HEK293 (cell line): ENCODE measurements around the gene ACSM5.

ENCODE experiments used
- CTCF ChIA-PET: fragments of 350-600 bp; formaldehyde crosslinking; extraction: SDS; loops from one replicate; lab custom pipeline; 2021; ENCODE audit warnings: antibody characterized with exemption; lab: Yijun Ruan, JAX
- POLR2A ChIA-PET: fragments of 300-600 bp; formaldehyde crosslinking; extraction: SDS; loops from one replicate; lab custom pipeline; 2020; ENCODE audit warnings: antibody characterized with exemption, inconsistent platforms; lab: Yijun Ruan, JAX
- H3K27ac ChIP-seq: fragments of 200-500 bp; sonication (Bioruptor generic); 2 replicates; pipeline ENCODE4 v1.5.1; 2014; ENCODE audit warnings: low read depth, low read length, control low read depth, inconsistent platforms; ENCODE audit errors: extremely low read depth
- H3K36me3 ChIP-seq, 2 experiments: fragments of 200-500 bp in 1 of 2; sonication (Bioruptor generic) in 1 of 2; 1 replicate in 1 of 2; 2 replicates in 1 of 2; pipeline ENCODE4 v1.5.1; 2014 to 2017; ENCODE audit warnings: inconsistent platforms in 2 of 2, low read length in 2 of 2; ENCODE audit not compliant: control insufficient read depth in 2 of 2, insufficient read depth in 1 of 2
- H3K4me1 ChIP-seq: fragments of 200-500 bp; sonication (Bioruptor generic); 2 replicates; pipeline ENCODE4 v1.5.1; 2014; ENCODE audit warnings: mild to moderate bottlenecking, low read length, inconsistent platforms; ENCODE audit not compliant: control insufficient read depth, insufficient read depth
- H3K4me3 ChIP-seq: 2 replicates; pipeline ENCODE4 v1.5.1; 2011; ENCODE audit warnings: low read depth, mild to moderate bottlenecking, control low read depth, low read length, moderate library complexity
- H3K9me3 ChIP-seq: fragments of 200-500 bp; sonication (Bioruptor generic); 2 replicates; pipeline ENCODE4 v1.5.1; 2014; ENCODE audit warnings: low read depth, low read length, inconsistent platforms; ENCODE audit not compliant: control insufficient read depth, insufficient read depth
- FEZF1 ChIP-seq: fragments of 450-650 bp; formaldehyde crosslinking; IDR thresholded peaks from 2 replicates; pipeline ENCODE4 v1.5.1; 2016; ENCODE audit warnings: missing biosample characterization, missing genetic modification characterization
- SP7 ChIP-seq: fragments of 450-650 bp; formaldehyde crosslinking; IDR thresholded peaks from 2 replicates; pipeline ENCODE4 v1.5.1; 2016; ENCODE audit warnings: missing biosample characterization, missing genetic modification characterization
- YY1 ChIP-seq: fragments of 450-650 bp; formaldehyde crosslinking; IDR thresholded peaks from 2 replicates; pipeline ENCODE4 v1.5.1; 2018; ENCODE audit warnings: missing biosample characterization, missing genetic modification characterization
- ZFP41 ChIP-seq: fragments of 450-650 bp; formaldehyde crosslinking; IDR thresholded peaks from 2 replicates; pipeline ENCODE4 v1.5.1; 2016; ENCODE audit warnings: missing biosample characterization, missing genetic modification characterization, borderline replicate concordance
- ZFP69B ChIP-seq: fragments of 450-650 bp; formaldehyde crosslinking; IDR thresholded peaks from 2 replicates; pipeline ENCODE4 v1.5.1; 2016; ENCODE audit warnings: missing biosample characterization, missing genetic modification characterization
- ZNF146 ChIP-seq: fragments of 450-650 bp; formaldehyde crosslinking; IDR thresholded peaks from 2 replicates; pipeline ENCODE4 v1.5.1; 2016; ENCODE audit warnings: missing biosample characterization, missing genetic modification characterization
- ZNF2 ChIP-seq: fragments of 450-650 bp; formaldehyde crosslinking; IDR thresholded peaks from 2 replicates; pipeline ENCODE4 v1.5.1; 2016; ENCODE audit warnings: missing biosample characterization, missing genetic modification characterization
- ZNF37A ChIP-seq: fragments of 450-650 bp; IDR thresholded peaks from 2 replicates; pipeline ENCODE4 v1.5.1; 2018; ENCODE audit warnings: missing biosample characterization, missing genetic modification characterization
- ZNF488 ChIP-seq: fragments of 450-650 bp; formaldehyde crosslinking; IDR thresholded peaks from 2 replicates; pipeline ENCODE4 v1.5.1; 2016; ENCODE audit warnings: missing biosample characterization, missing genetic modification characterization
- ZNF561 ChIP-seq: fragments of 450-650 bp; IDR thresholded peaks from 2 replicates; pipeline ENCODE4 v1.5.1; 2018; ENCODE audit warnings: missing biosample characterization, missing genetic modification characterization, borderline replicate concordance
- ZNF571 ChIP-seq: fragments of 450-650 bp; formaldehyde crosslinking; IDR thresholded peaks from 2 replicates; pipeline ENCODE4 v1.5.0; 2017; ENCODE audit warnings: missing biosample characterization, missing genetic modification characterization
- ZNF658 ChIP-seq: fragments of 450-650 bp; formaldehyde crosslinking; IDR thresholded peaks from 2 replicates; pipeline ENCODE4; 2016; ENCODE audit warnings: missing biosample characterization, missing genetic modification characterization
- ZNF76 ChIP-seq: fragments of 450-650 bp; formaldehyde crosslinking; IDR thresholded peaks from 2 replicates; pipeline ENCODE4; 2016; ENCODE audit warnings: low read depth, missing biosample characterization, missing genetic modification characterization, borderline replicate concordance
- ZNF785 ChIP-seq: fragments of 450-650 bp; formaldehyde crosslinking; IDR thresholded peaks from 2 replicates; pipeline ENCODE4 v1.5.1; 2016; ENCODE audit warnings: missing biosample characterization, missing genetic modification characterization
- ZXDB ChIP-seq: fragments of 450-650 bp; formaldehyde crosslinking; IDR thresholded peaks from 2 replicates; pipeline ENCODE4 v1.5.1; 2016; ENCODE audit warnings: missing biosample characterization, missing genetic modification characterization
- TF ChIP-seq, protein P1 (sequence below): fragments of 450-650 bp; formaldehyde crosslinking; conservative IDR thresholded peaks from 2 replicates; pipeline ENCODE4 v1.5.1; 2016; ENCODE audit warnings: low read depth, missing biosample characterization, missing genetic modification characterization
- TF ChIP-seq, protein P2 (sequence below): fragments of 450-650 bp; formaldehyde crosslinking; IDR thresholded peaks from 2 replicates; pipeline ENCODE4 v1.5.1; 2017; ENCODE audit warnings: missing biosample characterization, missing genetic modification characterization
- TF ChIP-seq, protein P3 (sequence below): fragments of 450-650 bp; formaldehyde crosslinking; IDR thresholded peaks from 2 replicates; pipeline ENCODE4 v1.5.1; 2016; ENCODE audit warnings: missing biosample characterization, missing genetic modification characterization
- TF ChIP-seq, protein P4 (sequence below): fragments of 450-650 bp; formaldehyde crosslinking; IDR thresholded peaks from 2 replicates; pipeline ENCODE4 v1.5.1; 2016; ENCODE audit warnings: missing biosample characterization, missing genetic modification characterization

The ACSM5 gene

DNA sequence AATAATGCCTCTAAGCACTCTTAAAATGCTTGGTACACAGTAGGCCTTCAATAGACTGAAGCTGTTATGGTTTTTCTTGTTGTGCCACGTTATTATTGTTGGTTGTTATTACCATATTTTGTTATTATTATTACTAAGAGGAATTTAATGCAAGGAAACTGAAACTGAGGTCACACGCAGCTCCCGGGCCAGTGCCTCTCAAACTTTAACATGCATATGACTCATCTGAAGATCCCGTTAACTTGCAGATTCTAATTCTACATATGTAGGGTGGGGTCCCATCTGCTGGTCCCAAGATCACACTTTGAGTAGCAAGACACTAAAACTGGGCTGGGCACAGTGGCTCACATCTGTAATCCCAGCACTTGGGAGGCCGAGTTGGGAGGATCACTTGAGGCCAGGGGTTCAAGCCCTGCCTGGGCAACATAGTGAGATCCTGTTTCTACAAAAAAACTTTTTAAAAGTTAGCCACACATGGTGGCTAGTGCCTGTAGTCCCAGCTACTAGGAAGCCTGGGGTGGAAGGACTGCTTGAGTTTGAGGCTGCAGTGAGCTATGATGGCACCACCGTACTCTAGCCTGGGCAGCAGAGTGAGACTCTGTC lies 888 bp downstream of the ACSM5 start:
- ChIA-PET CTCF (no interaction called here), POLR2A (no interaction called here)
- Histone ChIP-seq H3K27ac (no peak overlapping the region), H3K36me3 (no peaks in the 10 kb centered on the region), H3K9me3 (no peaks in the 10 kb centered on the region), H3K4me3 (no peak overlapping the region), H3K4me1 (no peaks in the 10 kb centered on the region)
- no peak for TF ChIP-seq ZNF658

GRCh38 chr16:20411055-20411454 lies 1.7 kb downstream of the ACSM5 start:
- H3K36me3 ChIP-seq = no peaks in the 10 kb centered on the region
- TF ChIP-seq SP7 (tag by site-specific recombination) (no peak), ZXDB (tag by site-specific recombination) (no peak), ZNF37A (tag by site-specific recombination) (no peak), ZNF561 (tag by site-specific recombination) (no peak), YY1 (tag by site-specific recombination) (no peak), ZNF76 (tag by site-specific recombination) (no peak), ZNF146 (tag by site-specific recombination) (no peak), ZFP69B (tag by site-specific recombination) (no peak), ZNF2 (tag by site-specific recombination) (no peak), ZFP41 (tag by site-specific recombination) (no peak)
- TF ChIP-seq, protein P1, sequence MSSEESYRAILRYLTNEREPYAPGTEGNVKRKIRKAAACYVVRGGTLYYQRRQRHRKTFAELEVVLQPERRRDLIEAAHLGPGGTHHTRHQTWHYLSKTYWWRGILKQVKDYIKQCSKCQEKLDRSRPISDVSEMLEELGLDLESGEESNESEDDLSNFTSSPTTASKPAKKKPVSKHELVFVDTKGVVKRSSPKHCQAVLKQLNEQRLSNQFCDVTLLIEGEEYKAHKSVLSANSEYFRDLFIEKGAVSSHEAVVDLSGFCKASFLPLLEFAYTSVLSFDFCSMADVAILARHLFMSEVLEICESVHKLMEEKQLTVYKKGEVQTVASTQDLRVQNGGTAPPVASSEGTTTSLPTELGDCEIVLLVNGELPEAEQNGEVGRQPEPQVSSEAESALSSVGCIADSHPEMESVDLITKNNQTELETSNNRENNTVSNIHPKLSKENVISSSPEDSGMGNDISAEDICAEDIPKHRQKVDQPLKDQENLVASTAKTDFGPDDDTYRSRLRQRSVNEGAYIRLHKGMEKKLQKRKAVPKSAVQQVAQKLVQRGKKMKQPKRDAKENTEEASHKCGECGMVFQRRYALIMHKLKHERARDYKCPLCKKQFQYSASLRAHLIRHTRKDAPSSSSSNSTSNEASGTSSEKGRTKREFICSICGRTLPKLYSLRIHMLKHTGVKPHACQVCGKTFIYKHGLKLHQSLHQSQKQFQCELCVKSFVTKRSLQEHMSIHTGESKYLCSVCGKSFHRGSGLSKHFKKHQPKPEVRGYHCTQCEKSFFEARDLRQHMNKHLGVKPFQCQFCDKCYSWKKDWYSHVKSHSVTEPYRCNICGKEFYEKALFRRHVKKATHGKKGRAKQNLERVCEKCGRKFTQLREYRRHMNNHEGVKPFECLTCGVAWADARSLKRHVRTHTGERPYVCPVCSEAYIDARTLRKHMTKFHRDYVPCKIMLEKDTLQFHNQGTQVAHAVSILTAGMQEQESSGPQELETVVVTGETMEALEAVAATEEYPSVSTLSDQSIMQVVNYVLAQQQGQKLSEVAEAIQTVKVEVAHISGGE (tag by site-specific recombination) = no peak
- TF ChIP-seq, protein P2, sequence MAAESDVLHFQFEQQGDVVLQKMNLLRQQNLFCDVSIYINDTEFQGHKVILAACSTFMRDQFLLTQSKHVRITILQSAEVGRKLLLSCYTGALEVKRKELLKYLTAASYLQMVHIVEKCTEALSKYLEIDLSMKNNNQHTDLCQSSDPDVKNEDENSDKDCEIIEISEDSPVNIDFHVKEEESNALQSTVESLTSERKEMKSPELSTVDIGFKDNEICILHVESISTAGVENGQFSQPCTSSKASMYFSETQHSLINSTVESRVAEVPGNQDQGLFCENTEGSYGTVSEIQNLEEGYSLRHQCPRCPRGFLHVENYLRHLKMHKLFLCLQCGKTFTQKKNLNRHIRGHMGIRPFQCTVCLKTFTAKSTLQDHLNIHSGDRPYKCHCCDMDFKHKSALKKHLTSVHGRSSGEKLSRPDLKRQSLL (tag by site-specific recombination) = no peak
- H3K9me3 ChIP-seq = no peaks in the 10 kb centered on the region
- ChIA-PET POLR2A (no interaction called here), CTCF (no interaction called here)
- H3K4me1 ChIP-seq = no peaks in the 10 kb centered on the region
- H3K27ac ChIP-seq = no peak overlapping the region
- no peak overlapping the region for H3K4me3 ChIP-seq

- H3K36me3 ChIP-seq = no peaks in the 10 kb centered on the region
- POLR2A ChIA-PET = no interaction called here
- H3K4me3 ChIP-seq = no peak overlapping the region
- no peak overlapping the region for H3K27ac ChIP-seq
- H3K9me3 ChIP-seq = no peaks in the 10 kb centered on the region
- CTCF ChIA-PET = no interaction called here
- H3K4me1 ChIP-seq = no peaks in the 10 kb centered on the region
- TF ChIP-seq, protein P1 (tag by site-specific recombination) = no peak
- TF ChIP-seq ZNF571 (tag by site-specific recombination) (no peak), FEZF1 (tag by site-specific recombination) (no peak), ZNF488 (tag by site-specific recombination) (no peak), ZNF785 (no peak)
- TF ChIP-seq, protein P3, sequence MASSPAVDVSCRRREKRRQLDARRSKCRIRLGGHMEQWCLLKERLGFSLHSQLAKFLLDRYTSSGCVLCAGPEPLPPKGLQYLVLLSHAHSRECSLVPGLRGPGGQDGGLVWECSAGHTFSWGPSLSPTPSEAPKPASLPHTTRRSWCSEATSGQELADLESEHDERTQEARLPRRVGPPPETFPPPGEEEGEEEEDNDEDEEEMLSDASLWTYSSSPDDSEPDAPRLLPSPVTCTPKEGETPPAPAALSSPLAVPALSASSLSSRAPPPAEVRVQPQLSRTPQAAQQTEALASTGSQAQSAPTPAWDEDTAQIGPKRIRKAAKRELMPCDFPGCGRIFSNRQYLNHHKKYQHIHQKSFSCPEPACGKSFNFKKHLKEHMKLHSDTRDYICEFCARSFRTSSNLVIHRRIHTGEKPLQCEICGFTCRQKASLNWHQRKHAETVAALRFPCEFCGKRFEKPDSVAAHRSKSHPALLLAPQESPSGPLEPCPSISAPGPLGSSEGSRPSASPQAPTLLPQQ (tag by site-specific recombination) = no peak
- TF ChIP-seq, protein P4, sequence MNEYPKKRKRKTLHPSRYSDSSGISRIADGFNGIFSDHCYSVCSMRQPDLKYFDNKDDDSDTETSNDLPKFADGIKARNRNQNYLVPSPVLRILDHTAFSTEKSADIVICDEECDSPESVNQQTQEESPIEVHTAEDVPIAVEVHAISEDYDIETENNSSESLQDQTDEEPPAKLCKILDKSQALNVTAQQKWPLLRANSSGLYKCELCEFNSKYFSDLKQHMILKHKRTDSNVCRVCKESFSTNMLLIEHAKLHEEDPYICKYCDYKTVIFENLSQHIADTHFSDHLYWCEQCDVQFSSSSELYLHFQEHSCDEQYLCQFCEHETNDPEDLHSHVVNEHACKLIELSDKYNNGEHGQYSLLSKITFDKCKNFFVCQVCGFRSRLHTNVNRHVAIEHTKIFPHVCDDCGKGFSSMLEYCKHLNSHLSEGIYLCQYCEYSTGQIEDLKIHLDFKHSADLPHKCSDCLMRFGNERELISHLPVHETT (tag by site-specific recombination) = no peak
Observed at GRCh38 chr16:20415541-20415940, 6.2 kb downstream of the ACSM5 start.
